OCI-LY7 (cell line): Measurements from ENCODE around the gene XRCC5. TPM values are rescaled to one million over a fixed set of nuclear protein-coding genes. Genes with fewer than 3 reads are reported as not detected.

Experiments
- BruUV-seq: library from RNA; stranded (reverse); fragments of 400-500 nt; replicated peaks from 2 replicates; lab custom pipeline; 2021; lab: Mats Ljungman, UMichigan
- CTCF ChIA-PET: fragments of 300-600 bp; sonication (Branson Sonifier 250); formaldehyde crosslinking; loops from one replicate; lab custom pipeline; 2022; ENCODE audit warnings: antibody characterized with exemption; ENCODE audit not compliant: unreplicated experiment; lab: Charles Lee
- POLR2A ChIA-PET: fragments of 300-600 bp; sonication (Branson Sonifier 250); formaldehyde crosslinking; loops from one replicate; lab custom pipeline; 2022; ENCODE audit warnings: antibody characterized with exemption; lab: Charles Lee
- DNase-seq: peaks from one replicate; pipeline ENCODE4 v3.0.0-alpha.2; 2015; ENCODE audit warnings: low spot score
- H2AFZ ChIP-seq: fragments of 200-600 bp; sonication (generic), shearing (Covaris generic); 2 replicates; pipeline ENCODE4 v1.6.1; 2014; ENCODE audit warnings: mild to moderate bottlenecking, antibody characterized with exemption, low read length, moderate library complexity
- H3K27ac ChIP-seq: fragments of 200-600 bp; sonication (generic); 2 replicates; pipeline ENCODE4 v1.5.1; 2014; ENCODE audit warnings: mixed run types, low read depth, mild to moderate bottlenecking, moderate library complexity, low read length, inconsistent platforms; ENCODE audit not compliant: poor library complexity, severe bottlenecking
- H3K36me3 ChIP-seq: fragments of 200-600 bp; sonication (generic); 2 replicates; pipeline ENCODE4 v1.6.1; 2014; ENCODE audit warnings: mild to moderate bottlenecking, antibody characterized with exemption, low read length, moderate library complexity, mixed read lengths; ENCODE audit not compliant: insufficient read depth
- H3K4me1 ChIP-seq: fragments of 200-600 bp; sonication (generic); 2 replicates; pipeline ENCODE4 v1.5.1; 2014; ENCODE audit warnings: mild to moderate bottlenecking, low read length; ENCODE audit not compliant: insufficient read depth, poor library complexity, severe bottlenecking
- H3K4me2 ChIP-seq: fragments of 200-600 bp; sonication (generic); 2 replicates; pipeline ENCODE4 v1.6.1; 2014; ENCODE audit warnings: mild to moderate bottlenecking, low read length
- H3K4me3 ChIP-seq: fragments of 200-600 bp; sonication (generic); 2 replicates; pipeline ENCODE4 v1.5.1; 2014; ENCODE audit warnings: mild to moderate bottlenecking, low read depth, low read length; ENCODE audit not compliant: poor library complexity, severe bottlenecking
- H3K79me2 ChIP-seq: fragments of 200-600 bp; sonication (generic); 2 replicates; pipeline ENCODE4 v1.6.1; 2016; ENCODE audit warnings: low read depth, mild to moderate bottlenecking, low read length, moderate library complexity, mixed read lengths; ENCODE audit not compliant: insufficient read depth
- H3K9me2 ChIP-seq: fragments of 200-600 bp; sonication (generic); 2 replicates; pipeline ENCODE4 v1.6.1; 2016; ENCODE audit warnings: mild to moderate bottlenecking, low read length, mixed read lengths; ENCODE audit not compliant: insufficient read depth
- H3K9me3 ChIP-seq: fragments of 200-600 bp; sonication (generic); 2 replicates; pipeline ENCODE4 v1.6.1; 2014; ENCODE audit warnings: mild to moderate bottlenecking, mixed run types, low read length, mixed read lengths
- H4K20me1 ChIP-seq: fragments of 200-600 bp; sonication (generic); 2 replicates; pipeline ENCODE4 v1.6.1; 2014; ENCODE audit warnings: mild to moderate bottlenecking, antibody characterized with exemption, low read length, moderate library complexity, mixed read lengths; ENCODE audit not compliant: insufficient read depth
- EZH2phosphoT487 ChIP-seq: fragments of 200-600 bp; sonication (generic); IDR thresholded peaks from 2 replicates; pipeline ENCODE4 v1.6.1; 2018; ENCODE audit warnings: low read depth, borderline replicate concordance, mild to moderate bottlenecking, mixed run types, antibody characterized with exemption, low read length, moderate library complexity, mixed read lengths
- intact Hi-C: fragments of 100-400 bp; cut with micrococcal nuclease; formaldehyde crosslinking; loops from one replicate; pipeline ENCODE4 v1.10.0; 2022; ENCODE audit not compliant: unreplicated experiment
- total RNA-seq, 2 experiments: library from RNA; depleted of rRNA in 1 of 2; stranded (reverse); fragments of >200 nt in 1 of 2; shearing (Covaris generic) in 1 of 2; gene quantifications; 2 replicates each; pipeline ENCODE4 v1.2.3, GENCODE V29; 2014 to 2022
- TF ChIP-seq, protein P1 (sequence below): fragments of 200-600 bp; sonication (generic); conservative IDR thresholded peaks from 2 replicates; pipeline ENCODE4 v1.5.1; 2014; ENCODE audit warnings: mild to moderate bottlenecking, antibody characterized with exemption, low read length, moderate library complexity, mixed read lengths

Gene XRCC5
- total RNA-seq, 2 experiments from 2014 or later, result 174 to 344 TPM

DNA sequence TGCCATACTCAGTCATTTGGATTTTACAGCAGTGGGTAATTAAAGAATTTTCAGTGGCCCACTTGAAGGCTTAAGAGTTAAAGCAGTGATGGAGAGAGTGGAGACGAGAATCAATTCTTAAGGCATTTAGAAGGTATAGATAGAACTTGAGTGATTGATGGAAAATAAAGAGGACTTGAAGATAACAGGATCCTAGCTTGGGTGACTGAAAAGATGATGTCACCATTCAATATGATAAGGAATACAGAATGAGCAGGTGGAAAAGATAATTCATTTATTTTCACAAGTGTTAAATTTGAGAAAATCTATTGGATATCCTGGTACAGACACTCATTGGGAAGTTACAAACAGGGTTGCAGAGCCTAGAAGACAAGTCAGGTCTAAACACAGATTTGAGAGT is 35.2 kb downstream of the XRCC5 start:
- intact Hi-C loops, result no loop called here
- no peaks in the 10 kb centered on the region; the same call in 1 of the 2 replicates for H3K79me2 ChIP-seq
- DNase-seq, result no peak
- H3K4me1 ChIP-seq, result no peaks in the 10 kb centered on the region
- TF ChIP-seq, protein P1, sequence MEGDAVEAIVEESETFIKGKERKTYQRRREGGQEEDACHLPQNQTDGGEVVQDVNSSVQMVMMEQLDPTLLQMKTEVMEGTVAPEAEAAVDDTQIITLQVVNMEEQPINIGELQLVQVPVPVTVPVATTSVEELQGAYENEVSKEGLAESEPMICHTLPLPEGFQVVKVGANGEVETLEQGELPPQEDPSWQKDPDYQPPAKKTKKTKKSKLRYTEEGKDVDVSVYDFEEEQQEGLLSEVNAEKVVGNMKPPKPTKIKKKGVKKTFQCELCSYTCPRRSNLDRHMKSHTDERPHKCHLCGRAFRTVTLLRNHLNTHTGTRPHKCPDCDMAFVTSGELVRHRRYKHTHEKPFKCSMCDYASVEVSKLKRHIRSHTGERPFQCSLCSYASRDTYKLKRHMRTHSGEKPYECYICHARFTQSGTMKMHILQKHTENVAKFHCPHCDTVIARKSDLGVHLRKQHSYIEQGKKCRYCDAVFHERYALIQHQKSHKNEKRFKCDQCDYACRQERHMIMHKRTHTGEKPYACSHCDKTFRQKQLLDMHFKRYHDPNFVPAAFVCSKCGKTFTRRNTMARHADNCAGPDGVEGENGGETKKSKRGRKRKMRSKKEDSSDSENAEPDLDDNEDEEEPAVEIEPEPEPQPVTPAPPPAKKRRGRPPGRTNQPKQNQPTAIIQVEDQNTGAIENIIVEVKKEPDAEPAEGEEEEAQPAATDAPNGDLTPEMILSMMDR, result no peak
- no peak for TF ChIP-seq EZH2phosphoT487
- peaks cover 100% of the 10 kb centered on the region for H3K36me3 ChIP-seq
- H3K4me3 ChIP-seq, result no peak overlapping the region
- H4K20me1 ChIP-seq, result peaks cover 23% of the 10 kb centered on the region
- H3K9me2 ChIP-seq, result no peaks in the 10 kb centered on the region
- POLR2A ChIA-PET, result no interaction called here
- CTCF ChIA-PET, result no interaction called here
- H3K9me3 ChIP-seq, result no peaks in the 10 kb centered on the region
- H3K27ac ChIP-seq, result no peak overlapping the region
- H2AFZ ChIP-seq, result no peak overlapping the region
- BruUV-seq, result no TSS peak
- H3K4me2 ChIP-seq, result no peak overlapping the region

DNA sequence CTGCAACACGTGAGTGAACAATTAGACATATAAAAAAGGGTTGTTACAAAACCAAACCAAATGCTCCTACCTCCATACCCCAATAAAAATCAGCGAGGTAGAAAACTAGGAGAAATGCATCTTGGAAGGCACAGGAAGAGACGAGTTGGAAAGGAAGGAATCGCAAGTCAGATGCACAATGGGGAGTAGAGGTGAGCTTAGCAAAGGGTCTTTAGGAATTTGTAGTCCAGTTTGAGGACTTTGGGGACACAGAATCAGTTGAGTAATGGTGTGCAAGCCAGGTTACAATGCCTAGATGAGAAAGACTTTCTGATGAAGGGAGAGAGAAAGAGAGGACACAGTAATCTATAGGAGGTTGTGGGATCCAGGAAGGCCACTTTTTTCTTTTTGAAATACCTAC is 35.7 kb downstream of the XRCC5 start:
- Histone ChIP-seq H4K20me1 (peaks cover 24% of the 10 kb centered on the region), H3K36me3 (peaks cover 100% of the 10 kb centered on the region), H3K9me3 (no peaks in the 10 kb centered on the region), H3K4me2 (no peak overlapping the region), H2AFZ (no peak overlapping the region), H3K27ac (no peak overlapping the region), H3K79me2 (no peaks in the 10 kb centered on the region; the same call in 1 of the 2 replicates), H3K4me1 (no peaks in the 10 kb centered on the region), H3K4me3 (no peak overlapping the region), H3K9me2 (no peaks in the 10 kb centered on the region)
- intact Hi-C loops, result no loop called here
- DNase-seq, result no peak
- ChIA-PET POLR2A (interaction anchor here (0.8 to 1.5 kb wide), 4 partner anchors 8 to 28 kb away, joined by 3 to 5 read pairs (median 4); no protein-coding TSS in a partner anchor), CTCF (no interaction called here)
- no peak for TF ChIP-seq EZH2phosphoT487
- TF ChIP-seq, protein P1, result no peak
- BruUV-seq, result no TSS peak

DNA sequence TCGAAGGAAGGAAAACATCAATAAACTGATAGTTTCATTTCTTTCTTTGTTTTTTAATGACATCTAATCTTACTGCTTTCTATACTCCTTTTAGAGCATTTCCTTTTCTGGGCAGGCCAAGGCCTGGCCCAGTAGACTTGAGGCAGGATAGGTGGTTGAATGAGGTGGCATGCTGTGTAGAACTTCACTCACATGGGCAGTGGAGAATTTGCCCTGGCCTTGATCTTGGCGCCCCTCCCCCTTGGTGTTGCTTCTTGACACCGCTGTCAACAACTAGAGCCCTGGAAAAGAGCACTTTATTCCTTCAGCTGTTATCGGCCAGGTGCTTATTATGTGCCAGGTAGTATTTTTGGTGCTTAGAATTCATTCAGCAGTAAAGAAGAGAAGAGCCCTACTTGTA is 37.4 kb downstream of the XRCC5 start:
- Histone ChIP-seq H3K79me2 (no peaks in the 10 kb centered on the region; the same call in 1 of the 2 replicates), H3K4me2 (no peak overlapping the region), H3K9me2 (no peaks in the 10 kb centered on the region), H3K4me1 (no peaks in the 10 kb centered on the region), H2AFZ (no peak overlapping the region), H3K4me3 (no peak overlapping the region), H3K9me3 (no peaks in the 10 kb centered on the region), H3K27ac (no peak overlapping the region), H3K36me3 (peaks cover 100% of the 10 kb centered on the region), H4K20me1 (peaks cover 14% of the 10 kb centered on the region; the same call in 1 of the 2 replicates)
- POLR2A ChIA-PET, result interaction anchor here (1.5 to 2.1 kb wide), 2 partner anchors 11 to 13 kb away, joined by 4 to 5 read pairs; no protein-coding TSS in a partner anchor
- CTCF ChIA-PET, result no interaction called here
- DNase-seq, result no peak
- no TSS peak for BruUV-seq
- TF ChIP-seq, protein P1, result no peak
- TF ChIP-seq EZH2phosphoT487, result no peak
- intact Hi-C loops, result no loop called here
